ENCODE results near the gene VAMP2. TPM values are rescaled to one million over a fixed set of nuclear protein-coding genes. Genes with fewer than 3 reads are reported as not detected.
A peak's percentile ranks its signal among the peaks of the same experiment; 100 is the strongest.

The VAMP2 gene
- total RNA-seq, 4 donors from 2014 or later = 43.5 to 58.9 (median 49.3) TPM

- DNase-seq (ENCODE audit: low spot score in 2 of 2) = no peak
- intact Hi-C loops (cut with DNase I; ENCODE audit: low total_unique reads) = no loop called here
- WGBS, 2 donors = 86 to 88% methylated on average over 14 to 15 of the region's 15 CpGs
- no peak overlapping the region for H3K4me3 ChIP-seq (ENCODE audit: low read depth, poor library complexity, severe bottlenecking)
- TF ChIP-seq, protein P1, sequence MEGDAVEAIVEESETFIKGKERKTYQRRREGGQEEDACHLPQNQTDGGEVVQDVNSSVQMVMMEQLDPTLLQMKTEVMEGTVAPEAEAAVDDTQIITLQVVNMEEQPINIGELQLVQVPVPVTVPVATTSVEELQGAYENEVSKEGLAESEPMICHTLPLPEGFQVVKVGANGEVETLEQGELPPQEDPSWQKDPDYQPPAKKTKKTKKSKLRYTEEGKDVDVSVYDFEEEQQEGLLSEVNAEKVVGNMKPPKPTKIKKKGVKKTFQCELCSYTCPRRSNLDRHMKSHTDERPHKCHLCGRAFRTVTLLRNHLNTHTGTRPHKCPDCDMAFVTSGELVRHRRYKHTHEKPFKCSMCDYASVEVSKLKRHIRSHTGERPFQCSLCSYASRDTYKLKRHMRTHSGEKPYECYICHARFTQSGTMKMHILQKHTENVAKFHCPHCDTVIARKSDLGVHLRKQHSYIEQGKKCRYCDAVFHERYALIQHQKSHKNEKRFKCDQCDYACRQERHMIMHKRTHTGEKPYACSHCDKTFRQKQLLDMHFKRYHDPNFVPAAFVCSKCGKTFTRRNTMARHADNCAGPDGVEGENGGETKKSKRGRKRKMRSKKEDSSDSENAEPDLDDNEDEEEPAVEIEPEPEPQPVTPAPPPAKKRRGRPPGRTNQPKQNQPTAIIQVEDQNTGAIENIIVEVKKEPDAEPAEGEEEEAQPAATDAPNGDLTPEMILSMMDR (IDR thresholded peaks at IDR 0.05) = no peak
- TF ChIP-seq POLR2A (IDR thresholded peaks at IDR 0.05) = no peak
These were observed 19.7 kb downstream of the VAMP2 start for GRCh38 chr17:8142887-8143580.

GRCh38 chr17:8142158-8142886 lies 20.4 kb downstream of the VAMP2 start:
- intact Hi-C loops (cut with DNase I; ENCODE audit: low total_unique reads) = no loop called here
- H3K4me3 ChIP-seq (ENCODE audit: low read depth, poor library complexity, severe bottlenecking) = no peak overlapping the region
- 86% methylated on average over 18 to 23 of the region's 23 CpGs for WGBS, 2 donors
- TF ChIP-seq POLR2A (IDR thresholded peaks at IDR 0.05) = no peak
- TF ChIP-seq, protein P1 (IDR thresholded peaks at IDR 0.05) = no peak
- peak; percentile 32 to 87 for DNase-seq (ENCODE audit: low spot score in 2 of 2)

GRCh38 chr17:8141741-8142140 lies 21.0 kb downstream of the VAMP2 start:
- WGBS, 2 donors = 83 to 87% methylated on average over 11 of the region's 11 CpGs
- H3K4me3 ChIP-seq (ENCODE audit: low read depth, poor library complexity, severe bottlenecking) = no peak overlapping the region
- no peak for TF ChIP-seq POLR2A (IDR thresholded peaks at IDR 0.05)
- TF ChIP-seq, protein P1 (IDR thresholded peaks at IDR 0.05) = no peak
- intact Hi-C loops (cut with DNase I; ENCODE audit: low total_unique reads) = no loop called here
- DNase-seq (ENCODE audit: low spot score in 2 of 2) = no peak

DNA sequence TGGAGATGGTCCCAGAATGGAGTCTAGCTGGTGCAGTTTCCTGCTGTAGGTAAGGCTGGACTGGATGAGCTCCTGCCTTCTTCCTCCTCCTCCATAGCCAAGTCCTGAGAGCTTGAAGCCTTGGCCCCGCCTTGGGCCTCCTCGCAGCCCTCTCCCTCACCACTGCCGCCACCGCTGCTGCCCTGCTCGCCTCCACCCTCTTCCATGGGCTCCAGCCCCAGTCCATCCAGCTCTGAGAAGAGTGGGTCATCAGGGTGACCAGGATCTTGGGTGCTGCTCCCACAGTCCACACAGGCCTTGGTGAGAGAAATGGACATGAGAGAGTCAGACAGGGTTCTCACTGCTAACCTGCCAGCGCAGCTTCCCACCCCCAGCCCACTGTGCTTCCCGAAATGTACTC lies 21.7 kb downstream of the VAMP2 start:
- TF ChIP-seq, protein P1 (IDR thresholded peaks at IDR 0.05) = no peak
- intact Hi-C loops (cut with DNase I; ENCODE audit: low total_unique reads) = no loop called here
- peak in 1 of 2 donors; percentile 32 for DNase-seq (ENCODE audit: low spot score in 2 of 2)
- H3K4me3 ChIP-seq (ENCODE audit: low read depth, poor library complexity, severe bottlenecking) = no peak overlapping the region
- WGBS, 2 donors = 93 to 94% methylated on average over 7 of the region's 7 CpGs

DNA sequence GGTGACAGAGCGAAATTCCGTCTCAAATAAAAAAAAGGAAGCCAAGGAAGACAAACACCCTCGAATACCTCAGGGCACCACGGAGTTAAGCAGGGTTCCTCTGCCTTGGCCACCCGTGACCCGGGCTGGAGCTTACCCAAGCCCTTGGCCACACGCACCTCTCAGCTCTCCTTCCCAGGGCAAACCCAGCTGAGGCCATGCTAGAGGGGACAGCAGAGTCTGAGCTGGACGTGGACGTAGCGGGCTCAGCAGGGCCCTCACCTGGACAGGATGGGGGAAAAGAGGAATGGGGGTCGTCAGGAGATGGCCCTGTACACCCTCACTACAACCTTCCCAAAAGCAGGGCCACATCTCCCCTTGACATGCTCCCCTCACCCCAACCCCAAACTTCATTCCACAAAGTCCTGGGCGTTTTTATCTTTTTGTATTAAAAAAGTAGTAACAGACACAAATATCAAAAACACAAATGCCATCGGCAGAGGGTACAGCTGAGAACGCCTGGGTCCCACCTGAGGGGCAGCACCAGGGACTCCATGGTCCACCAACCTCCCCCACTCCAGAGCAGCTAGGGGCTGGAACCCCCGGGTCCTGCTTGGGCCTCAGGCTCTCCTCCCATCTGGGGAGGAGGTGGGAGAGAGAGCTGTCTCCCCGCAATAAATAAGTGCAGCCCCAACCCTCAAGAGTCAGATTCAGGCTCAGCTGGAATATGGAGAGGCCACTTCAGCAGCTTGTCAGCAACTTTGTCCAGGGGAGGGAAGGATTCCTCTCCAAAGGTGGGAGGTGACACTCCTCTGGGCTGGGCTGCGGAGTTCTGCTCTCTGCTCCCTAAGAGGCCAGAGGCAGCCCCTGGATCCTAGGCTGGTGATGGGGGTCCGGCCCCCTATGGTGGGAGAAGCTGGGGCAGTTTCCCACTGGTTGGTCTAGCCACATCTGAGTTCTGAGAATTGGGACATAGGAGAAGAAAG lies 22.4 kb downstream of the VAMP2 start:
- DNase-seq (ENCODE audit: low spot score in 2 of 2) = peak; percentile 42 to 92
- WGBS, 2 donors = 74 to 77% methylated on average over 18 of the region's 18 CpGs
- intact Hi-C loops (cut with DNase I; ENCODE audit: low total_unique reads) = no loop called here
- no peak for TF ChIP-seq POLR2A (IDR thresholded peaks at IDR 0.05)
- TF ChIP-seq, protein P1 (IDR thresholded peaks at IDR 0.05) = no peak
- H3K4me3 ChIP-seq (ENCODE audit: low read depth, poor library complexity, severe bottlenecking) = no peak overlapping the region
